HepG2 (cell line): ENCODE measurements around the gene PYGO2. TPM values are rescaled to one million over a fixed set of nuclear protein-coding genes. Genes with fewer than 3 reads are reported as not detected.

Source experiments
- HCFC1 ChIP-seq: fragments of 150-350 bp; IDR thresholded peaks from 2 replicates; pipeline ENCODE4 v1.6.1; 2014; ENCODE audit warnings: low read depth, low read length
- ISL2 ChIP-seq: sonication (generic); formaldehyde crosslinking; IDR thresholded peaks from 2 replicates; pipeline ENCODE4 v1.5.0; 2020; ENCODE audit warnings: missing genetic modification reagents
- MTF2 ChIP-seq: sonication (generic); formaldehyde crosslinking; IDR thresholded peaks from 2 replicates; pipeline ENCODE4 v1.5.0; 2020; ENCODE audit warnings: missing genetic modification reagents, borderline replicate concordance
- POGZ ChIP-seq: sonication (generic); formaldehyde crosslinking; IDR thresholded peaks from 2 replicates; pipeline ENCODE4 v1.4.0; 2020; ENCODE audit warnings: mild to moderate bottlenecking, missing genetic modification reagents
- PRMT3 ChIP-seq: sonication (generic); formaldehyde crosslinking; IDR thresholded peaks from 2 replicates; pipeline ENCODE4 v1.8.1; 2022; ENCODE audit warnings: low read depth, mild to moderate bottlenecking, moderate library complexity, missing genetic modification reagents, borderline replicate concordance
- RBM39 ChIP-seq: fragments of 200-400 bp; formaldehyde crosslinking; IDR thresholded peaks from one replicate; pipeline ENCODE4 v1.6.1; 2018; ENCODE audit warnings: antibody characterized with exemption, mild to moderate bottlenecking, low read depth, low read length; ENCODE audit not compliant: poor library complexity, severe bottlenecking
- STAT5B ChIP-seq: sonication (generic); formaldehyde crosslinking; IDR thresholded peaks from 2 replicates; pipeline ENCODE4 v1.4.0; 2020; ENCODE audit warnings: missing genetic modification reagents
- TAF15 ChIP-seq: fragments of 200-400 bp; formaldehyde crosslinking; IDR thresholded peaks from one replicate; pipeline ENCODE4 v1.6.1; 2018; ENCODE audit warnings: mild to moderate bottlenecking, low read depth, low read length; ENCODE audit not compliant: poor library complexity, severe bottlenecking
- TGIF2 ChIP-seq: IDR thresholded peaks from 2 replicates; pipeline ENCODE4 v1.6.1; 2016; ENCODE audit warnings: control low read depth, missing compliant biosample characterization
- ZNF101 ChIP-seq: sonication (generic); formaldehyde crosslinking; IDR thresholded peaks from 2 replicates; pipeline ENCODE4 v1.4.0; 2020; ENCODE audit warnings: mild to moderate bottlenecking, low read depth, missing genetic modification reagents, borderline replicate concordance
- ZNF329 ChIP-seq: sonication (generic); formaldehyde crosslinking; IDR thresholded peaks from 2 replicates; pipeline ENCODE4 v1.9.0; 2021; ENCODE audit warnings: low read depth, mild to moderate bottlenecking, missing genetic modification reagents
- ZNF510 ChIP-seq: sonication (generic); formaldehyde crosslinking; IDR thresholded peaks from 2 replicates; pipeline ENCODE4 v1.4.0; 2020; ENCODE audit warnings: low read depth, mild to moderate bottlenecking, missing genetic modification reagents
- ZNF614 ChIP-seq: IDR thresholded peaks from 2 replicates; pipeline ENCODE4 v1.6.1; 2018; ENCODE audit warnings: missing biosample characterization, missing genetic modification reagents, inconsistent platforms, borderline replicate concordance
- ZNF644 ChIP-seq: IDR thresholded peaks from 2 replicates; pipeline ENCODE4 v1.6.1; 2016; ENCODE audit warnings: low read depth
- ZNF652 ChIP-seq: IDR thresholded peaks from 2 replicates; pipeline ENCODE4 v1.6.1; 2016; ENCODE audit warnings: low read depth, borderline replicate concordance
- ZNF775 ChIP-seq: sonication (generic); formaldehyde crosslinking; IDR thresholded peaks from 2 replicates; pipeline ENCODE4 v1.4.0; 2020; ENCODE audit warnings: missing genetic modification reagents, mild to moderate bottlenecking, moderate library complexity, borderline replicate concordance
- polyA plus RNA-seq, 8 experiments: library from polyadenylated mRNA; depleted of rRNA in 3 of 8; stranded (reverse) in 7 of 8; unstranded in 1 of 8; fragments of >200 nt; fragmentation: Illumina TruSeq in 4 of 8; extraction: Trizol in 4 of 8; gene quantifications; 2 replicates each; pipeline versions ENCODE4 v1.2.1 to v1.2.3, GENCODE V29; 2011 to 2016; ENCODE audit warnings: low read depth in 4 of 8, missing spikeins in 1 of 8, mixed read lengths in 1 of 8; ENCODE audit not compliant: insufficient read depth in 1 of 8
- total RNA-seq, 5 experiments: library from RNA; depleted of rRNA; stranded (reverse); fragments of >200 nt; fragmentation: Illumina TruSeq; extraction: Trizol; gene quantifications; 2 replicates each; pipeline ENCODE4 v1.2.3, GENCODE V29; 2016; ENCODE audit warnings: low read depth in 1 of 5
- TF ChIP-seq, protein P1 (sequence below): sonication (generic); formaldehyde crosslinking; IDR thresholded peaks from 2 replicates; pipeline ENCODE4 v1.4.0; 2020; ENCODE audit warnings: missing genetic modification reagents
- TF ChIP-seq, protein P2 (sequence below): IDR thresholded peaks from 2 replicates; pipeline ENCODE4 v1.6.1; 2018; ENCODE audit warnings: missing genetic modification reagents
- TF ChIP-seq, protein P3 (sequence below): sonication (generic); formaldehyde crosslinking; IDR thresholded peaks from 2 replicates; pipeline ENCODE4 v1.8.1; 2023; ENCODE audit warnings: mild to moderate bottlenecking, moderate library complexity, missing genetic modification reagents
- TF ChIP-seq, protein P4 (sequence below): sonication (generic); formaldehyde crosslinking; IDR thresholded peaks from 2 replicates; pipeline ENCODE4 v1.8.1; 2022; ENCODE audit warnings: low read depth, mild to moderate bottlenecking, missing genetic modification reagents

PYGO2 gene
- total and polyA plus RNA-seq, 2 of the 13 experiments (the other 11 are each of a cell fraction or from before 2014, with no cell fraction given), result 20.3 to 21.8 TPM

DNA sequence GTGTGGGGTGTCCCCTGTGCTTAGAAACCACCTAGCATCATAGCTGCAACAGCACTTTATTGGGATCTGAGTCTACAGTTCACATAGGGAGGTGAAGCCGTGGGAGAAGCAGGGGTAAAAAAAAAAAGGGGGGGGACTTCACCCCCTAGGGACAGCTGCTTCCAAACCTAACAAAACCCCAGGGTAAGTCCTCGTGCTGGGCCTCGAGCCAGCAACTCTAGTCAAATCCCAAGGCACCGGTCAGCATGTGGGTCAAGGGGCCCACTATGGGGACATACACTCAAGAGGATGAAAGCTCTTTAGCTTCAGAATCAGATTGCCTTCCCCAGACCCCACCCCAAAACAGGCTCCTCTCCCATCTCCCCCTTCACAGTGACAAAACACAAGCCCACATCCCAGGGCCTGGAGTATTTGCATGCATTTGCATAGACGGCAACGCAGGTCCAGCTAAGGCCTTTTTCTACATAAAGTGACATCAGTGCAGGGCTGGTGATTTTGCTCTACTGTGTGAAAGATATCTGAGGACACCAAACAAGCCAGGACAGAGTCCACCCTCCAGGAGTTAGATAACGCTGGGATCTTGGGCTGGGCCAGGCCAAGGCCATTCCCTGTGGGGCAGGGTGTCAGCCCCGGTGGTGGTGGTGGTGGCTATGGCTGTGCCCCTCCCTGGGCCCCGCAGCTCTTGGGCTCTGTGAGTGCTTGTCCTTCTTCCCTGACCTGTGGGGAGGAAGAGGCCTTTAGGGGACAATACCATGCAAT lies 17.0 kb downstream of the PYGO2 start (continued):
- TF ChIP-seq, protein P1, sequence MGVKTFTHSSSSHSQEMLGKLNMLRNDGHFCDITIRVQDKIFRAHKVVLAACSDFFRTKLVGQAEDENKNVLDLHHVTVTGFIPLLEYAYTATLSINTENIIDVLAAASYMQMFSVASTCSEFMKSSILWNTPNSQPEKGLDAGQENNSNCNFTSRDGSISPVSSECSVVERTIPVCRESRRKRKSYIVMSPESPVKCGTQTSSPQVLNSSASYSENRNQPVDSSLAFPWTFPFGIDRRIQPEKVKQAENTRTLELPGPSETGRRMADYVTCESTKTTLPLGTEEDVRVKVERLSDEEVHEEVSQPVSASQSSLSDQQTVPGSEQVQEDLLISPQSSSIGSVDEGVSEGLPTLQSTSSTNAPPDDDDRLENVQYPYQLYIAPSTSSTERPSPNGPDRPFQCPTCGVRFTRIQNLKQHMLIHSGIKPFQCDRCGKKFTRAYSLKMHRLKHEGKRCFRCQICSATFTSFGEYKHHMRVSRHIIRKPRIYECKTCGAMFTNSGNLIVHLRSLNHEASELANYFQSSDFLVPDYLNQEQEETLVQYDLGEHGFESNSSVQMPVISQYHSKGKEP (CRISPR knock-in tag), result no peak
- TF ChIP-seq ZNF101 (CRISPR knock-in tag) (no peak), ZNF510 (CRISPR knock-in tag) (no peak), MTF2 (CRISPR knock-in tag) (no peak), ZNF614 (peak; percentile 81; the same call in 1 of the 2 replicates), TGIF2 (no peak), RBM39 (no peak), ZNF644 (CRISPR knock-in tag) (peak; percentile 86), STAT5B (CRISPR knock-in tag) (no peak), HCFC1 (no peak), POGZ (CRISPR knock-in tag) (no peak; the same call in 1 of the 2 replicates), ISL2 (CRISPR knock-in tag) (peak; percentile 50; the same call in 1 of the 2 replicates), TAF15 (no peak), ZNF329 (CRISPR knock-in tag) (no peak), ZNF652 (CRISPR knock-in tag) (peak; percentile 42; the same call in 1 of the 2 replicates), ZNF775 (no peak; the same call in 1 of the 2 replicates), PRMT3 (CRISPR knock-in tag) (no peak)
- TF ChIP-seq, protein P2, sequence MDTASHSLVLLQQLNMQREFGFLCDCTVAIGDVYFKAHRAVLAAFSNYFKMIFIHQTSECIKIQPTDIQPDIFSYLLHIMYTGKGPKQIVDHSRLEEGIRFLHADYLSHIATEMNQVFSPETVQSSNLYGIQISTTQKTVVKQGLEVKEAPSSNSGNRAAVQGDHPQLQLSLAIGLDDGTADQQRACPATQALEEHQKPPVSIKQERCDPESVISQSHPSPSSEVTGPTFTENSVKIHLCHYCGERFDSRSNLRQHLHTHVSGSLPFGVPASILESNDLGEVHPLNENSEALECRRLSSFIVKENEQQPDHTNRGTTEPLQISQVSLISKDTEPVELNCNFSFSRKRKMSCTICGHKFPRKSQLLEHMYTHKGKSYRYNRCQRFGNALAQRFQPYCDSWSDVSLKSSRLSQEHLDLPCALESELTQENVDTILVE (CRISPR knock-in tag), result peak; percentile 91
- TF ChIP-seq, protein P3, sequence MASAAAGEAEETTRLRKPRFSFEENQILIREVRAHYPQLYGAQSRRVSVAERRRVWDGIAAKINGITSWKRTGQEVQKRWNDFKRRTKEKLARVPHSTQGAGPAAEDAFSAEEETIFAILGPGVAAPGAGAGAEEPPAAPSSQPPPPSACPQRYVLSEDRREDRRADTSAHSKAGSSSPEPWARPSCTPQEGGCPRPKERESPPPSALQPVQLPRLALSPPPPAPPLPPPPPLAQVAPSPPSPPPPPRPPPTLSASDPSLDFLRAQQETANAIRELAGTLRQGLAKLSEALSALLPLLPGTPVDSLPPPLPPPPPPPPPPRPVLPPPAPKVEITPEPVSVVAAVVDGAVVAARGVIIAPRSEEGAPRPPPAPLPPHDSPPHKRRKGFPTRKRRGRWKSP (CRISPR knock-in tag), result no peak; the same call in 1 of the 2 replicates
- TF ChIP-seq, protein P4, sequence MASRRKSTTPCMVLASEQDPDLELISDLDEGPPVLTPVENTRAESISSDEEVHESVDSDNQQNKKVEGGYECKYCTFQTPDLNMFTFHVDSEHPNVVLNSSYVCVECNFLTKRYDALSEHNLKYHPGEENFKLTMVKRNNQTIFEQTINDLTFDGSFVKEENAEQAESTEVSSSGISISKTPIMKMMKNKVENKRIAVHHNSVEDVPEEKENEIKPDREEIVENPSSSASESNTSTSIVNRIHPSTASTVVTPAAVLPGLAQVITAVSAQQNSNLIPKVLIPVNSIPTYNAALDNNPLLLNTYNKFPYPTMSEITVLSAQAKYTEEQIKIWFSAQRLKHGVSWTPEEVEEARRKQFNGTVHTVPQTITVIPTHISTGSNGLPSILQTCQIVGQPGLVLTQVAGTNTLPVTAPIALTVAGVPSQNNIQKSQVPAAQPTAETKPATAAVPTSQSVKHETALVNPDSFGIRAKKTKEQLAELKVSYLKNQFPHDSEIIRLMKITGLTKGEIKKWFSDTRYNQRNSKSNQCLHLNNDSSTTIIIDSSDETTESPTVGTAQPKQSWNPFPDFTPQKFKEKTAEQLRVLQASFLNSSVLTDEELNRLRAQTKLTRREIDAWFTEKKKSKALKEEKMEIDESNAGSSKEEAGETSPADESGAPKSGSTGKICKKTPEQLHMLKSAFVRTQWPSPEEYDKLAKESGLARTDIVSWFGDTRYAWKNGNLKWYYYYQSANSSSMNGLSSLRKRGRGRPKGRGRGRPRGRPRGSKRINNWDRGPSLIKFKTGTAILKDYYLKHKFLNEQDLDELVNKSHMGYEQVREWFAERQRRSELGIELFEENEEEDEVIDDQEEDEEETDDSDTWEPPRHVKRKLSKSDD (CRISPR knock-in tag), result no peak
